Smooth muscle cell (in vitro differentiated cells): ENCODE measurements around the gene KCNIP3. TPM values are rescaled to one million over a fixed set of nuclear protein-coding genes. Genes with fewer than 3 reads are reported as not detected.

Source experiments
- DNase-seq: peaks from one replicate; lab custom pipeline; 2025; ENCODE audit not compliant: unreplicated experiment; lab: John Stamatoyannopoulos, UW
- H2AFZ ChIP-seq: fragments of 200-600 bp; sonication (generic); 2 replicates; pipeline ENCODE4 v1.6.0; 2016; ENCODE audit warnings: antibody characterized with exemption, low read depth, mild to moderate bottlenecking
- H3F3A ChIP-seq: fragments of 200-600 bp; sonication (generic); 2 replicates; pipeline ENCODE4 v1.6.0; 2017; ENCODE audit warnings: antibody characterized with exemption, low read depth
- H3K27ac ChIP-seq: fragments of 200-600 bp; sonication (generic); 2 replicates; pipeline ENCODE4 v1.5.1; 2016; ENCODE audit warnings: low read depth, mild to moderate bottlenecking
- H3K27me3 ChIP-seq: fragments of 200-600 bp; sonication (generic); 2 replicates; pipeline ENCODE4 v1.6.1; 2016; ENCODE audit warnings: low read depth, mild to moderate bottlenecking
- H3K36me3 ChIP-seq: fragments of 200-600 bp; sonication (generic); 2 replicates; pipeline ENCODE4 v1.5.1; 2016; ENCODE audit warnings: low read depth
- H3K4me1 ChIP-seq: fragments of 200-600 bp; sonication (generic); 2 replicates; pipeline ENCODE4 v1.5.1; 2016; ENCODE audit warnings: low read depth
- H3K4me2 ChIP-seq: fragments of 200-600 bp; sonication (generic); 2 replicates; pipeline ENCODE4 v1.6.0; 2016; ENCODE audit warnings: mild to moderate bottlenecking
- H3K4me3 ChIP-seq: fragments of 200-600 bp; sonication (generic); 2 replicates; pipeline ENCODE4 v1.5.1; 2016; ENCODE audit warnings: mild to moderate bottlenecking
- H3K79me2 ChIP-seq: fragments of 200-600 bp; sonication (generic); 2 replicates; pipeline ENCODE4 v1.6.0; 2016; ENCODE audit warnings: low read depth, mild to moderate bottlenecking
- H3K9ac ChIP-seq: fragments of 200-600 bp; sonication (generic); 2 replicates; pipeline ENCODE4 v1.6.0; 2016; ENCODE audit warnings: low read depth
- H3K9me3 ChIP-seq: fragments of 200-600 bp; sonication (generic); replicated peaks from 2 replicates; pipeline ENCODE4 v1.5.1; 2016; ENCODE audit warnings: low read depth
- H4K20me1 ChIP-seq: fragments of 200-600 bp; sonication (generic); 2 replicates; pipeline ENCODE4 v1.6.0; 2016; ENCODE audit warnings: low read depth
- WGBS: methylation state at CpG from one replicate; pipeline ENCODE4 v1.1.7; 2016; ENCODE audit warnings: low lambda C conversion rate; 5-methylcytosine and 5-hydroxymethylcytosine counted together
- polyA plus RNA-seq: library from polyadenylated mRNA; unstranded; fragments of >200 nt; fragmentation: Nextera tagmentation; extraction: Ambion mirVana; gene quantifications from 2 replicates; pipeline ENCODE4 v1.2.1, GENCODE V29; 2016
- total RNA-seq: library from RNA; depleted of rRNA; stranded (reverse); fragments of >200 nt; gene quantifications from 2 replicates; pipeline ENCODE4 v1.2.3, GENCODE V29; 2014
- TF ChIP-seq, protein P1 (sequence below): fragments of 200-600 bp; sonication (generic); IDR thresholded peaks from 2 replicates; pipeline ENCODE4 v1.5.1; 2017; ENCODE audit warnings: borderline replicate concordance, mild to moderate bottlenecking, antibody characterized with exemption; ENCODE audit not compliant: insufficient read depth, poor library complexity, severe bottlenecking

Gene KCNIP3
- total and polyA plus RNA-seq, 2 experiments from 2014 or later, result 1.1 to 7.6 TPM

DNA sequence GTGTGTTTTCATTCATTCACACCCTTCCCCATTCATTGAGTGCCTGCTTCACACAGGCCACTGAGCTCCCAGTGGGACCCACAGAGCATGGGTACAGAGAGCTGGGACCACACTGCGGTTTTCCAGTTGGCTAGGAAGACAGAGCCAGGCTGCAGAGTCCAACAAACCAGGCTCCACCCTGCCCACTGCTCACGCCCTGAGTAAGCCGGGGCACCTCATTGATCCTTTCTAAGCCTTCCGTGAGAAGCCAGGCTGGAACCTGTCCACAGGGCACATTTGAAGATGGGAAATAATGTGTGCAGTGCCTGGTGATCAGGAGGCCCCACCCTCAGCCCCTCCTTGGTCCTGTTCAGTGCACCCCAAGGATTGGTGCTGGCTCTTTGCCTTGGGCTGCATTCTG, 13.5 kb downstream of the KCNIP3 start:
- Histone ChIP-seq H3K79me2 (no peaks in the 10 kb centered on the region), H3K4me2 (no peak overlapping the region), H3K9ac (no peak overlapping the region), H3K4me3 (no peak overlapping the region), H2AFZ (no peak overlapping the region), H4K20me1 (no peaks in the 10 kb centered on the region), H3F3A (no peaks in the 10 kb centered on the region), H3K4me1 (no peaks in the 10 kb centered on the region), H3K9me3 (no peaks in the 10 kb centered on the region), H3K36me3 (no peaks in the 10 kb centered on the region), H3K27ac (no peak overlapping the region), H3K27me3 (no peaks in the 10 kb centered on the region)
- TF ChIP-seq, protein P1, sequence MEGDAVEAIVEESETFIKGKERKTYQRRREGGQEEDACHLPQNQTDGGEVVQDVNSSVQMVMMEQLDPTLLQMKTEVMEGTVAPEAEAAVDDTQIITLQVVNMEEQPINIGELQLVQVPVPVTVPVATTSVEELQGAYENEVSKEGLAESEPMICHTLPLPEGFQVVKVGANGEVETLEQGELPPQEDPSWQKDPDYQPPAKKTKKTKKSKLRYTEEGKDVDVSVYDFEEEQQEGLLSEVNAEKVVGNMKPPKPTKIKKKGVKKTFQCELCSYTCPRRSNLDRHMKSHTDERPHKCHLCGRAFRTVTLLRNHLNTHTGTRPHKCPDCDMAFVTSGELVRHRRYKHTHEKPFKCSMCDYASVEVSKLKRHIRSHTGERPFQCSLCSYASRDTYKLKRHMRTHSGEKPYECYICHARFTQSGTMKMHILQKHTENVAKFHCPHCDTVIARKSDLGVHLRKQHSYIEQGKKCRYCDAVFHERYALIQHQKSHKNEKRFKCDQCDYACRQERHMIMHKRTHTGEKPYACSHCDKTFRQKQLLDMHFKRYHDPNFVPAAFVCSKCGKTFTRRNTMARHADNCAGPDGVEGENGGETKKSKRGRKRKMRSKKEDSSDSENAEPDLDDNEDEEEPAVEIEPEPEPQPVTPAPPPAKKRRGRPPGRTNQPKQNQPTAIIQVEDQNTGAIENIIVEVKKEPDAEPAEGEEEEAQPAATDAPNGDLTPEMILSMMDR, result no peak
- 84% methylated on average over 4 of the region's 4 CpGs for WGBS
- DNase-seq, result no peak

DNA sequence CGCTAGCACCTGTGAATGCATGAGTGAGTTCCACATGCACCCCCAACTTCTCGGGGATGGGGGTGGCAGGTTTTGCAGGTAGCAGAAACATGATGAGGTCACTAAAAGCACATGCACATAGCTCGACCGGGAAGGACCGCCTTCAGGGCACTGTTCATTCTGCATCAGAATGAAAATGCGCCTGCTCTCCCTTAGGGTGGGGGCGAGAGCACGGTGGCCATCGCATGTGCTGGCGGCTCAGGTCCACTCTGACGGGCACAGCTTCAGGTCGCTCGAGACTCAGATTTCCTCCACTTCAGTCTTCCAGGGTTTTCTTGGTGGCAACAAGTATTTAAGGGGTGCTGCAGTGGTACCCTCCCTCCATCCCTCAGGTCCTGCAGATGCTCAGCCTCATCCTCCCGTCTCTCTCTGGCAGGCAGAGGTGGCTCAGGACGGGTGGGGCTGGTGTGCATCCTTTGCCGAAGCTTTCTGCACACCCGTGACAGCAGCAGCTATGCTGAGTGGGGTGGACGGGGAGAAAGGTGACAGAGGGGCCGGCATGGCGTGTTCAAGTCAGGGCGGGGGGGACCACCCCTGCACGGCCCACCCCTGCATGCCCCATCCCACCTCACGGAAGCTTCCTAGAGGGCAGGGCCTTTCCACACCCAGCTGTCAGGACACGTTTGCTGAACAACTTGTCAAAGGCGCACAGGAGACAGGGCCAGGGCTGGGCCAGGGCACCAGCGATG, 14.8 kb downstream of the KCNIP3 start:
- TF ChIP-seq, protein P1, result no peak
- H3K4me3 ChIP-seq, result no peak overlapping the region
- H3K79me2 ChIP-seq, result no peaks in the 10 kb centered on the region
- H3K27ac ChIP-seq, result no peak overlapping the region
- no peak for DNase-seq
- no peaks in the 10 kb centered on the region for H3K9me3 ChIP-seq
- H3K4me2 ChIP-seq, result no peak overlapping the region
- H4K20me1 ChIP-seq, result no peaks in the 10 kb centered on the region
- 86% methylated on average over 26 of the region's 26 CpGs for WGBS
- no peak overlapping the region for H2AFZ ChIP-seq
- H3K4me1 ChIP-seq, result no peaks in the 10 kb centered on the region
- no peaks in the 10 kb centered on the region for H3K27me3 ChIP-seq
- no peaks in the 10 kb centered on the region for H3F3A ChIP-seq
- no peaks in the 10 kb centered on the region for H3K36me3 ChIP-seq
- H3K9ac ChIP-seq, result no peak overlapping the region

DNA sequence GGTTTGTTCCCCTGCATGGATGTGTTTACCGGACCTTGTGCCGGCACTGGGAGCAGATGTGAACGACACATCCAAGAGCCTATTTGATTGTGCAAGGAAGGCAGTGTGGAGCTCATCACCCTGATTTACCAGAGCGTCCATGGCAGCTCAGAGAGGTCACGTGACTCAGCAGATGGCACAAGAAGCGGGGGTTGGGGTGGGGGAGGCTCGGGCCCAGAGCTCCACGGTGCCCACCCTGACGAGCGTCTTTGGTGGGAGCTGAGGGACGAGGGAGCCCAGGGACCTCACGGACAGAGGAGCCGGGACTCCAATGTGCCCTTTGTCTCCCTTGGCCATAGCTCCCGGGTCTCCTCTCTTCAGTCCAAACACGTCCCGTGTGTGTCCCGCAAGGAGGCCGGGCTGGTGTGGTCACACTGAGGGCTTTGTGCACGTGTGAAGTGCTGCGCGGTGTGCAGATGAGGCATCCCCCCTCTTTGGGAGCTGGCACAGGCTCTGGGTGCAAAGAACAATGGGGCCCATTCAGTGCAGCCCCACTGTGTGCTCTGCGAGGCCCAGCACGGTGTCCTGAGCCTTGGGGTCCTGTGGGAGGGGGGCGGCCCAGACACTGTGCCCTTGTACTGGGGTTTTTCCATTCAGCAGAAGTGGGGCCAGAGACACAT, 15.5 kb downstream of the KCNIP3 start:
- 93% methylated on average over 24 of the region's 24 CpGs for WGBS
- no peak overlapping the region for H3K9ac ChIP-seq
- H3K4me3 ChIP-seq, result no peak overlapping the region
- TF ChIP-seq, protein P1, result no peak
- H4K20me1 ChIP-seq, result no peaks in the 10 kb centered on the region
- H3F3A ChIP-seq, result no peaks in the 10 kb centered on the region
- no peaks in the 10 kb centered on the region for H3K27me3 ChIP-seq
- DNase-seq, result no peak
- H3K4me1 ChIP-seq, result no peaks in the 10 kb centered on the region
- no peak overlapping the region for H3K4me2 ChIP-seq
- H3K27ac ChIP-seq, result no peak overlapping the region
- H3K36me3 ChIP-seq, result no peaks in the 10 kb centered on the region
- H3K9me3 ChIP-seq, result no peaks in the 10 kb centered on the region
- no peak overlapping the region for H2AFZ ChIP-seq
- no peaks in the 10 kb centered on the region for H3K79me2 ChIP-seq
